Epithelial cell of esophagus (primary cell): ENCODE results near the gene NUMBL.
"Not testable (repeated sequence)": the region's sequence is repeated elsewhere in the genome, so short reads cannot be mapped to it uniquely, and the experiment has no call there.

ENCODE experiments used
- DNase-seq: peaks from one replicate; pipeline ENCODE4 v3.0.0; 2010; ENCODE audit warnings: low read depth
- H3K4me3 ChIP-seq: 2 replicates; pipeline ENCODE4 v1.5.1; 2011; ENCODE audit warnings: mild to moderate bottlenecking, low read length, control low read depth
- TF ChIP-seq, protein P1 (sequence below): IDR thresholded peaks from 2 replicates; pipeline ENCODE4 v1.5.1; 2011; ENCODE audit warnings: low read depth, mild to moderate bottlenecking, low read length, control low read depth, inconsistent platforms; ENCODE audit not compliant: insufficient read depth; ENCODE audit errors: missing control alignments

The NUMBL gene

GRCh38 chr19:40690050-40690692 lies at the start of gene NUMBL:
NUMBL (minus strand) TSS chr19:40690651; CDS start chr19:40690483, 168 bp downstream.
- peak within 1 kb of the TSS; percentile 58 for H3K4me3 ChIP-seq
- DNase-seq, result no peak
- TF ChIP-seq, protein P1, sequence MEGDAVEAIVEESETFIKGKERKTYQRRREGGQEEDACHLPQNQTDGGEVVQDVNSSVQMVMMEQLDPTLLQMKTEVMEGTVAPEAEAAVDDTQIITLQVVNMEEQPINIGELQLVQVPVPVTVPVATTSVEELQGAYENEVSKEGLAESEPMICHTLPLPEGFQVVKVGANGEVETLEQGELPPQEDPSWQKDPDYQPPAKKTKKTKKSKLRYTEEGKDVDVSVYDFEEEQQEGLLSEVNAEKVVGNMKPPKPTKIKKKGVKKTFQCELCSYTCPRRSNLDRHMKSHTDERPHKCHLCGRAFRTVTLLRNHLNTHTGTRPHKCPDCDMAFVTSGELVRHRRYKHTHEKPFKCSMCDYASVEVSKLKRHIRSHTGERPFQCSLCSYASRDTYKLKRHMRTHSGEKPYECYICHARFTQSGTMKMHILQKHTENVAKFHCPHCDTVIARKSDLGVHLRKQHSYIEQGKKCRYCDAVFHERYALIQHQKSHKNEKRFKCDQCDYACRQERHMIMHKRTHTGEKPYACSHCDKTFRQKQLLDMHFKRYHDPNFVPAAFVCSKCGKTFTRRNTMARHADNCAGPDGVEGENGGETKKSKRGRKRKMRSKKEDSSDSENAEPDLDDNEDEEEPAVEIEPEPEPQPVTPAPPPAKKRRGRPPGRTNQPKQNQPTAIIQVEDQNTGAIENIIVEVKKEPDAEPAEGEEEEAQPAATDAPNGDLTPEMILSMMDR, result no peak

- TF ChIP-seq, protein P1, result no peak
- H3K4me3 ChIP-seq, result no peak overlapping the region
- no peak for DNase-seq
Observed at GRCh38 chr19:40739030-40739839, 48.8 kb upstream of the NUMBL start.

GRCh38 chr19:40737102-40737644 lies 46.7 kb upstream of the NUMBL start:
- no peak overlapping the region for H3K4me3 ChIP-seq
- TF ChIP-seq, protein P1, result no peak
- no peak for DNase-seq

GRCh38 chr19:40736661-40737060 lies 46.2 kb upstream of the NUMBL start:
- DNase-seq, result no peak
- H3K4me3 ChIP-seq, result no peak overlapping the region
- TF ChIP-seq, protein P1, result no peak

DNA sequence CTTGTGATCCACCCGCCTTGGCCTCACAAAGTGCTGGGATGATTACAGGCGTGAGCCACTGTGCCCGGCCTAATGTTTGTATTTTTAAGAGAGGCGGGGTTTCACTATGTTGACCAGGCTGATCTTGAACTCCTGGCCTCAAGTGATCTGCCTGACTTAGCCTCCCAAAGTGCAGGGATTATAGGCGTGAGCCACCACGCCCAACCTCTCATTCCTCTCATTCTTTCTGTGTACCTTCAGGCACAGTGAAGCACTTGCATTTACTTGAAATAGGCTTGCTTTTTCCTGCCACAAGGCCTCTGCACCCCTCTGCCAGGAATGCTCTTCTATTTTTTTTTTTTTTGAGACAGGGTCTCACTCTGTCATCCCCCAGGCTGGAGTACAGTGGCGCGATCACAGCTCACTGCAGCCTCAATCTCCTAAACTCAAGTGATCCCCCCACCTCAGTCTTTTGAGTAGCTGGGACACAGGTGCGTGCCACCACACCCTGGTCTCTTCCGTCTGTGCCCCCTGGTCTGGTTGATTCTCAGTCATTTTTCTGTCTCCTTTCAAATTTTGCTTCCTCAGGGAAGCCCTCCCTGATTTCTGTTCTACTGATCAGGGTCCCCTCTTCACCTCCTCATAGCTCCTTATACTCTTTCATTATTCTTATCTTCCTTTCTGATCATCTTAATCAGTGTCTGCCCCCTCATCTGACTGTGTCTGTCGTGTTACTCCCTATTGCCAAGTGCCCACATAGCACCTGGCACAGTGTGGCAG lies 44.7 kb upstream of the NUMBL start:
- no peak for DNase-seq
- TF ChIP-seq, protein P1, result no peak
- H3K4me3 ChIP-seq, result no peak overlapping the region

GRCh38 chr19:40733149-40733548 lies 42.7 kb upstream of the NUMBL start:
- TF ChIP-seq, protein P1, result no peak
- DNase-seq, result no peak
- H3K4me3 ChIP-seq, result no peak overlapping the region

- DNase-seq, H3K4me3 ChIP-seq: not testable (repeated sequence)
Observed at GRCh38 chr19:40732304-40732703, 41.9 kb upstream of the NUMBL start.

- H3K4me3 ChIP-seq, DNase-seq: not testable (repeated sequence)
Observed at GRCh38 chr19:40730065-40730464, 39.6 kb upstream of the NUMBL start.
